HCT116 (cell line): Measurements from ENCODE around the gene POLR2H. TPM values are rescaled to one million over a fixed set of nuclear protein-coding genes. Genes with fewer than 3 reads are reported as not detected.

Experiments used
- ATAC-seq: fragments of 200-7000 bp; cut with Tn5 transposase; 2 replicates; pipeline ENCODE4 v1.9.1; 2020; ENCODE audit warnings: mild to moderate bottlenecking, moderate library complexity
- BruUV-seq: library from RNA; stranded (reverse); fragments of 400-500 nt; replicated peaks from 2 replicates; lab custom pipeline; 2021; lab: Mats Ljungman, UMichigan
- CTCF ChIA-PET: fragments of 300-600 bp; sonication (Branson Sonifier 250); formaldehyde crosslinking; loops from one replicate; lab custom pipeline; 2021; ENCODE audit warnings: antibody characterized with exemption; lab: Charles Lee
- POLR2A ChIA-PET: fragments of 300-600, 350-600 bp; sonication (Branson Sonifier 250); formaldehyde crosslinking; loops from one replicate; lab custom pipeline; 2021; ENCODE audit warnings: antibody characterized with exemption; lab: Charles Lee
- RAD21 ChIA-PET, 2 experiments: fragments of 300-600 bp; sonication (Branson Sonifier 250); formaldehyde crosslinking; loops; one replicate each; lab custom pipeline; 2023; ENCODE audit warnings: low total read pairs in 2 of 2; ENCODE audit not compliant: uncharacterized antibody in 2 of 2, unreplicated experiment in 2 of 2, low non-redundant PET in 1 of 2; lab: Charles Lee
- DNase-seq: peaks from one replicate; pipeline ENCODE4 v3.0.0-alpha.2; 2010; ENCODE audit warnings: low read depth, low spot score
- H2AFZ ChIP-seq: fragments of 200-600 bp; shearing (Covaris generic), sonication (generic); 2 replicates; pipeline ENCODE4 v1.6.1; 2017; ENCODE audit warnings: low read depth, mixed run types, mixed read lengths, antibody characterized with exemption, low read length; ENCODE audit not compliant: poor library complexity, severe bottlenecking
- H3K27ac ChIP-seq: 2 replicates; pipeline ENCODE4 v1.5.1; 2012; ENCODE audit warnings: low read depth, low read length
- H3K27me3 ChIP-seq: fragments of 200-600 bp; sonication (generic); 2 replicates; pipeline ENCODE4 v1.6.1; 2016; ENCODE audit warnings: mixed run types, low read length, mixed read lengths; ENCODE audit not compliant: insufficient read depth
- H3K36me3 ChIP-seq, 2 experiments: fragments of 200-500 bp in 1 of 2; fragments of 200-600 bp in 1 of 2; sonication (Bioruptor generic) in 1 of 2; sonication (generic) in 1 of 2; 2 replicates each; pipeline versions ENCODE4 v1.5.1 to v1.6.1; 2014 to 2016; ENCODE audit warnings: low read length in 2 of 2, inconsistent platforms in 1 of 2, mixed read lengths in 1 of 2, mixed run types in 1 of 2; ENCODE audit not compliant: insufficient read depth in 2 of 2, control insufficient read depth in 1 of 2
- H3K4me1 ChIP-seq, 2 experiments: fragments of 200-600 bp in 1 of 2; sonication (generic) in 1 of 2; 2 replicates each; pipeline versions ENCODE4 v1.5.1 to v1.6.1; 2012 to 2017; ENCODE audit warnings: low read length in 2 of 2, inconsistent platforms in 1 of 2, mild to moderate bottlenecking in 1 of 2, mixed read lengths in 1 of 2, mixed run types in 1 of 2, moderate library complexity in 1 of 2; ENCODE audit not compliant: insufficient read depth in 2 of 2, control insufficient read depth in 1 of 2
- H3K4me2 ChIP-seq: fragments of 200-600 bp; sonication (generic); 2 replicates; pipeline ENCODE4 v1.6.1; 2017; ENCODE audit warnings: mixed run types, low read length, mixed read lengths
- H3K4me3 ChIP-seq, 2 experiments: fragments of 200-600 bp in 1 of 2; sonication (generic) in 1 of 2; replicated peaks in 1 of 2; 2 replicates each; pipeline ENCODE4 v1.5.1; 2011 to 2016; ENCODE audit warnings: low read length in 2 of 2, control low read depth in 1 of 2, low read depth in 1 of 2, mild to moderate bottlenecking in 1 of 2, mixed read lengths in 1 of 2, mixed run types in 1 of 2
- H3K79me2 ChIP-seq: fragments of 200-600 bp; sonication (generic); 2 replicates; pipeline ENCODE4 v1.6.1; 2017; ENCODE audit warnings: mild to moderate bottlenecking, mixed run types, low read length, moderate library complexity, mixed read lengths; ENCODE audit not compliant: insufficient read depth
- H3K9ac ChIP-seq: fragments of 200-600 bp; sonication (generic); 2 replicates; pipeline ENCODE4 v1.6.1; 2016; ENCODE audit warnings: low read length, mixed read lengths
- H3K9me2 ChIP-seq: fragments of 200-600 bp; sonication (generic), shearing (Covaris generic); 2 replicates; pipeline ENCODE4 v1.6.1; 2017; ENCODE audit warnings: mixed run types, mild to moderate bottlenecking, moderate library complexity; ENCODE audit not compliant: insufficient read depth
- H3K9me3 ChIP-seq, 2 experiments: fragments of 200-500 bp in 1 of 2; fragments of 200-600 bp in 1 of 2; sonication (Bioruptor generic) in 1 of 2; sonication (generic) in 1 of 2; 2 replicates each; pipeline ENCODE4 v1.6.1; 2014 to 2017; ENCODE audit warnings: low read length in 2 of 2, mixed read lengths in 2 of 2, inconsistent platforms in 1 of 2, low read depth in 1 of 2, mild to moderate bottlenecking in 1 of 2, mixed run types in 1 of 2, moderate library complexity in 1 of 2; ENCODE audit not compliant: control insufficient read depth in 1 of 2, insufficient read depth in 1 of 2
- H4K20me1 ChIP-seq: fragments of 200-600 bp; sonication (generic), shearing (Covaris generic); 2 replicates; pipeline ENCODE4 v1.6.1; 2017; ENCODE audit warnings: mixed run types, mild to moderate bottlenecking, moderate library complexity; ENCODE audit not compliant: insufficient read depth
- CBX3 ChIP-seq: IDR thresholded peaks from 2 replicates; pipeline ENCODE4 v1.6.1; 2012; ENCODE audit warnings: low read depth
- CEBPB ChIP-seq: IDR thresholded peaks from 2 replicates; pipeline ENCODE4 v1.6.1; 2012; ENCODE audit warnings: low read depth
- EGR1 ChIP-seq: IDR thresholded peaks from 2 replicates; pipeline ENCODE4 v1.6.1; 2012; ENCODE audit warnings: low read depth
- ELF1 ChIP-seq: IDR thresholded peaks from 2 replicates; pipeline ENCODE4 v1.6.1; 2012; ENCODE audit warnings: low read depth, borderline replicate concordance
- EZH2 ChIP-seq: fragments of 200-600 bp; sonication (generic); IDR thresholded peaks from 2 replicates; pipeline ENCODE4 v1.6.1; 2017; ENCODE audit warnings: antibody characterized with exemption, mixed run types
- JUND ChIP-seq: IDR thresholded peaks from 2 replicates; pipeline ENCODE4 v1.6.1; 2012
- POLR2AphosphoS5 ChIP-seq: IDR thresholded peaks from 2 replicates; pipeline ENCODE4 v1.6.1; 2011; ENCODE audit warnings: mild to moderate bottlenecking, low read depth, low read length, moderate library complexity
- RAD21 ChIP-seq: IDR thresholded peaks from 2 replicates; pipeline ENCODE4 v1.6.1; 2012; ENCODE audit warnings: low read depth, mild to moderate bottlenecking
- TCF7L2 ChIP-seq: IDR thresholded peaks from 2 replicates; pipeline ENCODE4 v1.7.0; 2011; ENCODE audit warnings: borderline replicate concordance, inconsistent platforms; ENCODE audit not compliant: insufficient read depth, insufficient read length; ENCODE audit errors: extremely low read depth
- ZFX ChIP-seq: fragments of 450-650 bp; IDR thresholded peaks from 2 replicates; pipeline ENCODE4 v1.6.1; 2017
- ZNF274 ChIP-seq: fragments of 200-500 bp; sonication (Bioruptor generic); IDR thresholded peaks from 2 replicates; pipeline ENCODE4 v1.6.1; 2014; ENCODE audit warnings: mild to moderate bottlenecking, low read depth, low read length, inconsistent platforms
- intact Hi-C: fragments of 100-400 bp; cut with micrococcal nuclease; formaldehyde crosslinking; loops from 2 replicates; pipeline ENCODE4 v1.10.0; 2022
- total RNA-seq: library from RNA; stranded (reverse); gene quantifications from one replicate; pipeline ENCODE4 v1.2.1, GENCODE V29; 2021; ENCODE audit not compliant: unreplicated experiment
- TF ChIP-seq, protein P1 (sequence below): IDR thresholded peaks from 2 replicates; pipeline ENCODE4 v1.6.1; 2012
- TF ChIP-seq, protein P2 (sequence below): IDR thresholded peaks from 2 replicates; pipeline ENCODE4 v1.6.1; 2011; ENCODE audit warnings: mild to moderate bottlenecking, low read length, moderate library complexity; ENCODE audit not compliant: insufficient replicate concordance; ENCODE audit errors: extremely low read depth
- TF ChIP-seq, protein P3 (sequence below): IDR thresholded peaks from 2 replicates; pipeline ENCODE4 v1.6.1; 2012
- TF ChIP-seq, protein P4 (sequence below), 3 experiments: fragments of 200-600 bp in 1 of 3; sonication (generic) in 1 of 3; IDR thresholded peaks in 2 of 3; conservative IDR thresholded peaks in 1 of 3; 2 replicates each; pipeline ENCODE4 v1.5.1; 2012 to 2017; ENCODE audit warnings: low read depth in 2 of 3, low read length in 2 of 3, antibody characterized with exemption in 1 of 3, borderline replicate concordance in 1 of 3, control low read depth in 1 of 3, mild to moderate bottlenecking in 1 of 3, mixed read lengths in 1 of 3, mixed run types in 1 of 3, moderate library complexity in 1 of 3; ENCODE audit not compliant: insufficient read depth in 1 of 3

POLR2H gene
- total RNA-seq, 1 experiment from 2014 or later: 156 TPM

GRCh38 chr3:184332370-184333090 lies 29.0 kb upstream of the POLR2H start:
- intact Hi-C loops: no loop called here
- H3K4me2 ChIP-seq: peak overlapping the region; percentile 34; the same call in 1 of the 2 replicates
- H3K4me3 ChIP-seq: no peak overlapping the region
- H3K36me3 ChIP-seq: peaks cover 55 to 71% of the 10 kb centered on the region in 2 experiments
- POLR2A ChIA-PET: no interaction called here
- H3K9me2 ChIP-seq: no peaks in the 10 kb centered on the region
- no peaks in the 10 kb centered on the region for H3K9me3 ChIP-seq
- H3K4me1 ChIP-seq: peaks cover 2 to 68% of the 10 kb centered on the region in 2 experiments; a peak in 2 of 4 replicates
- H2AFZ ChIP-seq: no peak overlapping the region
- no peak for ATAC-seq
- CTCF ChIA-PET: no interaction called here
- peak overlapping the region; percentile 25 for H3K9ac ChIP-seq
- no peak for DNase-seq
- H3K27me3 ChIP-seq: no peaks in the 10 kb centered on the region
- RAD21 ChIA-PET: no interaction called here
- no TSS peak for BruUV-seq
- peak overlapping the region; percentile 15; the same call in 1 of the 2 replicates for H3K27ac ChIP-seq
- TF ChIP-seq CEBPB (no peak), POLR2AphosphoS5 (no peak), EGR1 (no peak), ZNF274 (no peak)
- TF ChIP-seq, protein P1, sequence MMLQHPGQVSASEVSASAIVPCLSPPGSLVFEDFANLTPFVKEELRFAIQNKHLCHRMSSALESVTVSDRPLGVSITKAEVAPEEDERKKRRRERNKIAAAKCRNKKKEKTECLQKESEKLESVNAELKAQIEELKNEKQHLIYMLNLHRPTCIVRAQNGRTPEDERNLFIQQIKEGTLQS: no peak
- H4K20me1 ChIP-seq: peaks cover 28% of the 10 kb centered on the region; the same call in 1 of the 2 replicates
- H3K79me2 ChIP-seq: peaks cover 73% of the 10 kb centered on the region

GRCh38 chr3:184333190-184333589 lies 28.3 kb upstream of the POLR2H start:
- H3K36me3 ChIP-seq: peaks cover 49 to 64% of the 10 kb centered on the region in 2 experiments
- no peaks in the 10 kb centered on the region for H3K27me3 ChIP-seq
- no peak overlapping the region for H3K4me3 ChIP-seq
- H4K20me1 ChIP-seq: peaks cover 28% of the 10 kb centered on the region; the same call in 1 of the 2 replicates
- POLR2A ChIA-PET: no interaction called here
- intact Hi-C loops: no loop called here
- no peak for DNase-seq
- no TSS peak for BruUV-seq
- no peaks in the 10 kb centered on the region for H3K9me2 ChIP-seq
- ATAC-seq: no peak
- CTCF ChIA-PET: no interaction called here
- H3K27ac ChIP-seq: peak overlapping the region; percentile 15; the same call in 1 of the 2 replicates
- peaks cover 73% of the 10 kb centered on the region for H3K79me2 ChIP-seq
- 0 out of 2 replicates have a peak overlapping the region, but pooled peaks have one; percentile 9 for H3K4me2 ChIP-seq
- RAD21 ChIA-PET: no interaction called here
- H3K9me3 ChIP-seq: no peaks in the 10 kb centered on the region
- H2AFZ ChIP-seq: no peak overlapping the region
- H3K4me1 ChIP-seq: peaks cover 2 to 68% of the 10 kb centered on the region in 2 experiments; a peak in 2 of 4 replicates
- peak overlapping the region; percentile 25; the same call in 1 of the 2 replicates for H3K9ac ChIP-seq
- TF ChIP-seq, protein P2, sequence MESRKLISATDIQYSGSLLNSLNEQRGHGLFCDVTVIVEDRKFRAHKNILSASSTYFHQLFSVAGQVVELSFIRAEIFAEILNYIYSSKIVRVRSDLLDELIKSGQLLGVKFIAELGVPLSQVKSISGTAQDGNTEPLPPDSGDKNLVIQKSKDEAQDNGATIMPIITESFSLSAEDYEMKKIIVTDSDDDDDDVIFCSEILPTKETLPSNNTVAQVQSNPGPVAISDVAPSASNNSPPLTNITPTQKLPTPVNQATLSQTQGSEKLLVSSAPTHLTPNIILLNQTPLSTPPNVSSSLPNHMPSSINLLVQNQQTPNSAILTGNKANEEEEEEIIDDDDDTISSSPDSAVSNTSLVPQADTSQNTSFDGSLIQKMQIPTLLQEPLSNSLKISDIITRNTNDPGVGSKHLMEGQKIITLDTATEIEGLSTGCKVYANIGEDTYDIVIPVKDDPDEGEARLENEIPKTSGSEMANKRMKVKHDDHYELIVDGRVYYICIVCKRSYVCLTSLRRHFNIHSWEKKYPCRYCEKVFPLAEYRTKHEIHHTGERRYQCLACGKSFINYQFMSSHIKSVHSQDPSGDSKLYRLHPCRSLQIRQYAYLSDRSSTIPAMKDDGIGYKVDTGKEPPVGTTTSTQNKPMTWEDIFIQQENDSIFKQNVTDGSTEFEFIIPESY: no peak
- TF ChIP-seq ZNF274 (no peak), ELF1 (no peak), JUND (no peak), ZFX (no peak), EGR1 (no peak), CEBPB (no peak), TCF7L2 (no peak), RAD21 (no peak), EZH2 (no peak), CBX3 (no peak)
- TF ChIP-seq, protein P3, sequence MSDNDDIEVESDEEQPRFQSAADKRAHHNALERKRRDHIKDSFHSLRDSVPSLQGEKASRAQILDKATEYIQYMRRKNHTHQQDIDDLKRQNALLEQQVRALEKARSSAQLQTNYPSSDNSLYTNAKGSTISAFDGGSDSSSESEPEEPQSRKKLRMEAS: no peak
- TF ChIP-seq, protein P4, sequence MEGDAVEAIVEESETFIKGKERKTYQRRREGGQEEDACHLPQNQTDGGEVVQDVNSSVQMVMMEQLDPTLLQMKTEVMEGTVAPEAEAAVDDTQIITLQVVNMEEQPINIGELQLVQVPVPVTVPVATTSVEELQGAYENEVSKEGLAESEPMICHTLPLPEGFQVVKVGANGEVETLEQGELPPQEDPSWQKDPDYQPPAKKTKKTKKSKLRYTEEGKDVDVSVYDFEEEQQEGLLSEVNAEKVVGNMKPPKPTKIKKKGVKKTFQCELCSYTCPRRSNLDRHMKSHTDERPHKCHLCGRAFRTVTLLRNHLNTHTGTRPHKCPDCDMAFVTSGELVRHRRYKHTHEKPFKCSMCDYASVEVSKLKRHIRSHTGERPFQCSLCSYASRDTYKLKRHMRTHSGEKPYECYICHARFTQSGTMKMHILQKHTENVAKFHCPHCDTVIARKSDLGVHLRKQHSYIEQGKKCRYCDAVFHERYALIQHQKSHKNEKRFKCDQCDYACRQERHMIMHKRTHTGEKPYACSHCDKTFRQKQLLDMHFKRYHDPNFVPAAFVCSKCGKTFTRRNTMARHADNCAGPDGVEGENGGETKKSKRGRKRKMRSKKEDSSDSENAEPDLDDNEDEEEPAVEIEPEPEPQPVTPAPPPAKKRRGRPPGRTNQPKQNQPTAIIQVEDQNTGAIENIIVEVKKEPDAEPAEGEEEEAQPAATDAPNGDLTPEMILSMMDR (IDR thresholded peaks at IDR 0.05 in 2 of 3, conservative IDR thresholded peaks at IDR 0.05 in 1 of 3; ENCODE audit: borderline replicate concordance in 1 of 3, insufficient read depth in 1 of 3, low read depth in 2 of 3, low read length in 2 of 3): no peak
